Liver (tissue), 9 donors: Measurements from ENCODE around the gene KIF11. TPM values are rescaled to one million over a fixed set of nuclear protein-coding genes. Genes with fewer than 3 reads are reported as not detected.

Experiments used
- DNase-seq: peaks from one replicate; pipeline ENCODE4 v3.0.0-alpha.2; 2017; ENCODE audit warnings: low spot score
- H3K27ac ChIP-seq, 2 donors: one replicate each; pipeline ENCODE4 v1.7.0; 2013; ENCODE audit warnings: inconsistent platforms in 2 of 2, low read length in 2 of 2, control low read depth in 1 of 2, low read depth in 1 of 2, mild to moderate bottlenecking in 1 of 2
- H3K27me3 ChIP-seq, 4 donors: one replicate each; pipeline versions ENCODE4 v1.6.1 to v1.7.0; 2013; ENCODE audit warnings: low read length in 3 of 4, inconsistent platforms in 1 of 4, mild to moderate bottlenecking in 1 of 4, moderate library complexity in 1 of 4; ENCODE audit not compliant: control insufficient read depth in 4 of 4, insufficient read depth in 4 of 4
- H3K36me3 ChIP-seq, 4 donors: one replicate each; pipeline versions ENCODE4 v1.6.1 to v1.7.0; 2013; ENCODE audit warnings: low read length in 3 of 4, mild to moderate bottlenecking in 3 of 4, low read depth in 1 of 4, moderate library complexity in 1 of 4; ENCODE audit not compliant: control insufficient read depth in 4 of 4, insufficient read depth in 3 of 4
- H3K4me1 ChIP-seq, 4 donors: one replicate each; pipeline versions ENCODE4 v1.6.1 to v1.7.0; 2013; ENCODE audit warnings: low read length in 3 of 4, mild to moderate bottlenecking in 3 of 4, moderate library complexity in 1 of 4; ENCODE audit not compliant: control insufficient read depth in 4 of 4, insufficient read depth in 4 of 4
- H3K4me3 ChIP-seq, 3 donors: one replicate each; pipeline versions ENCODE4 v1.6.1 to v1.7.0; 2013; ENCODE audit warnings: low read length in 3 of 3, control low read depth in 1 of 3, low read depth in 1 of 3, mild to moderate bottlenecking in 1 of 3
- H3K9ac ChIP-seq, 2 donors: one replicate each; pipeline ENCODE4 v1.7.0; 2013; ENCODE audit warnings: low read length in 2 of 2, mild to moderate bottlenecking in 2 of 2, moderate library complexity in 2 of 2, control low read depth in 1 of 2, low read depth in 1 of 2
- H3K9me3 ChIP-seq, 4 donors: one replicate each; pipeline versions ENCODE4 v1.6.1 to v1.7.0; 2013; ENCODE audit warnings: low read length in 3 of 4; ENCODE audit not compliant: control insufficient read depth in 4 of 4
- EGR1 ChIP-seq, 2 donors: IDR thresholded peaks; 2 replicates each; pipeline ENCODE4 v1.6.1; 2016 to 2018; ENCODE audit warnings: antibody characterized with exemption in 2 of 2, low read depth in 2 of 2
- FOXA2 ChIP-seq: IDR thresholded peaks from 2 replicates; pipeline ENCODE4 v1.6.1; 2016; ENCODE audit warnings: antibody characterized with exemption
- HNF4A ChIP-seq, 2 donors: conservative IDR thresholded peaks; 2 replicates each; pipeline ENCODE4 v1.6.1; 2016; ENCODE audit warnings: antibody characterized with exemption in 2 of 2, mild to moderate bottlenecking in 2 of 2
- HNF4G ChIP-seq: IDR thresholded peaks from 2 replicates; pipeline ENCODE4 v1.6.1; 2016; ENCODE audit warnings: antibody characterized with exemption
- JUND ChIP-seq, 2 donors: IDR thresholded peaks; 2 replicates each; pipeline ENCODE4 v1.6.1; 2016; ENCODE audit warnings: antibody characterized with exemption in 2 of 2
- NR2F2 ChIP-seq: IDR thresholded peaks from 2 replicates; pipeline ENCODE4 v1.6.1; 2016; ENCODE audit warnings: antibody characterized with exemption
- RAD21 ChIP-seq, 2 donors: IDR thresholded peaks; 2 replicates each; pipeline ENCODE4 v1.6.1; 2016; ENCODE audit warnings: antibody characterized with exemption in 2 of 2, mild to moderate bottlenecking in 2 of 2
- TAF1 ChIP-seq: conservative IDR thresholded peaks from 2 replicates; pipeline ENCODE4 v1.6.1; 2016; ENCODE audit warnings: antibody characterized with exemption, mild to moderate bottlenecking
- YY1 ChIP-seq: IDR thresholded peaks from 2 replicates; pipeline ENCODE4 v1.6.1; 2016; ENCODE audit warnings: antibody characterized with exemption, mild to moderate bottlenecking
- ZBTB33 ChIP-seq: IDR thresholded peaks from 2 replicates; pipeline ENCODE4 v1.6.1; 2016; ENCODE audit warnings: antibody characterized with exemption
- whole genome bisulfite sequencing: extraction: QIAGEN DNeasy Blood & Tissue Kit; methylation state at CpG from one replicate; pipeline ENCODE4 v1.1.7; 2013; 5-methylcytosine and 5-hydroxymethylcytosine counted together
- polyA plus RNA-seq, 2 donors: library from polyadenylated mRNA; stranded (reverse) in 1 of 2; unstranded in 1 of 2; fragments of 200-250 nt in 1 of 2; fragments of >200 nt in 1 of 2; fragmentation: Nextera tagmentation in 1 of 2; extraction: Ambion mirVana in 1 of 2; gene quantifications; one replicate each; pipeline versions ENCODE4 v1.2.1 to v1.2.3, GENCODE V29; 2013 to 2015
- total RNA-seq, 2 donors: library from RNA; depleted of rRNA; stranded (reverse); fragments of >200 nt; gene quantifications; one replicate each; pipeline ENCODE4 v1.2.3, GENCODE V29; 2014
- TF ChIP-seq, protein P1 (sequence below): IDR thresholded peaks from 2 replicates; pipeline ENCODE4 v1.6.1; 2016; ENCODE audit warnings: antibody characterized with exemption
- TF ChIP-seq, protein P2 (sequence below): IDR thresholded peaks from 2 replicates; pipeline ENCODE4 v1.6.1; 2016; ENCODE audit warnings: antibody characterized with exemption, mild to moderate bottlenecking
- donor health status: healthy.
- donor health status: healthy.
- donor health status: healthy.
- donor health status: healthy.
- donor health status: healthy.

Gene KIF11
- total and polyA plus RNA-seq, 4 donors: 0.25 to 29.2 (median 0.58) TPM

GRCh38 chr10:92692697-92693533 lies 100.0 kb downstream of the KIF11 start:
- DNase-seq: no peak
- TF ChIP-seq JUND (IDR thresholded peaks at IDR 0.05) (no peak), HNF4A (conservative IDR thresholded peaks at IDR 0.05) (no peak), TAF1 (no peak), ZBTB33 (no peak), RAD21 (IDR thresholded peaks at IDR 0.05) (no peak), EGR1 (IDR thresholded peaks at IDR 0.05; ENCODE audit: low read depth in 2 of 2) (no peak), YY1 (no peak), NR2F2 (no peak), FOXA2 (no peak)
- TF ChIP-seq, protein P1, sequence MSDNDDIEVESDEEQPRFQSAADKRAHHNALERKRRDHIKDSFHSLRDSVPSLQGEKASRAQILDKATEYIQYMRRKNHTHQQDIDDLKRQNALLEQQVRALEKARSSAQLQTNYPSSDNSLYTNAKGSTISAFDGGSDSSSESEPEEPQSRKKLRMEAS: no peak
- TF ChIP-seq, protein P2, sequence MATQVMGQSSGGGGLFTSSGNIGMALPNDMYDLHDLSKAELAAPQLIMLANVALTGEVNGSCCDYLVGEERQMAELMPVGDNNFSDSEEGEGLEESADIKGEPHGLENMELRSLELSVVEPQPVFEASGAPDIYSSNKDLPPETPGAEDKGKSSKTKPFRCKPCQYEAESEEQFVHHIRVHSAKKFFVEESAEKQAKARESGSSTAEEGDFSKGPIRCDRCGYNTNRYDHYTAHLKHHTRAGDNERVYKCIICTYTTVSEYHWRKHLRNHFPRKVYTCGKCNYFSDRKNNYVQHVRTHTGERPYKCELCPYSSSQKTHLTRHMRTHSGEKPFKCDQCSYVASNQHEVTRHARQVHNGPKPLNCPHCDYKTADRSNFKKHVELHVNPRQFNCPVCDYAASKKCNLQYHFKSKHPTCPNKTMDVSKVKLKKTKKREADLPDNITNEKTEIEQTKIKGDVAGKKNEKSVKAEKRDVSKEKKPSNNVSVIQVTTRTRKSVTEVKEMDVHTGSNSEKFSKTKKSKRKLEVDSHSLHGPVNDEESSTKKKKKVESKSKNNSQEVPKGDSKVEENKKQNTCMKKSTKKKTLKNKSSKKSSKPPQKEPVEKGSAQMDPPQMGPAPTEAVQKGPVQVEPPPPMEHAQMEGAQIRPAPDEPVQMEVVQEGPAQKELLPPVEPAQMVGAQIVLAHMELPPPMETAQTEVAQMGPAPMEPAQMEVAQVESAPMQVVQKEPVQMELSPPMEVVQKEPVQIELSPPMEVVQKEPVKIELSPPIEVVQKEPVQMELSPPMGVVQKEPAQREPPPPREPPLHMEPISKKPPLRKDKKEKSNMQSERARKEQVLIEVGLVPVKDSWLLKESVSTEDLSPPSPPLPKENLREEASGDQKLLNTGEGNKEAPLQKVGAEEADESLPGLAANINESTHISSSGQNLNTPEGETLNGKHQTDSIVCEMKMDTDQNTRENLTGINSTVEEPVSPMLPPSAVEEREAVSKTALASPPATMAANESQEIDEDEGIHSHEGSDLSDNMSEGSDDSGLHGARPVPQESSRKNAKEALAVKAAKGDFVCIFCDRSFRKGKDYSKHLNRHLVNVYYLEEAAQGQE: no peak
- H3K27ac ChIP-seq: peak overlapping the region; percentile 85 to 97
- peak overlapping the region; percentile 51 to 100 (median 91) for H3K4me3 ChIP-seq
- H3K4me1 ChIP-seq: peaks cover 8 to 52% (median 35%) of the 10 kb centered on the region in 4 donors
- H3K9ac ChIP-seq: peak overlapping the region; percentile 52 to 92
- no peaks in the 10 kb centered on the region for H3K9me3 ChIP-seq
- WGBS: 17% methylated on average over 7 of the region's 7 CpGs
- no peaks in the 10 kb centered on the region for H3K27me3 ChIP-seq
- H3K36me3 ChIP-seq: peaks cover 0 to 15% (median 3%) of the 10 kb centered on the region in 4 donors

- 26% methylated on average over 1 of the region's 1 CpG for WGBS
- peaks cover 12 to 53% (median 38%) of the 10 kb centered on the region in 4 donors for H3K4me1 ChIP-seq
- H3K4me3 ChIP-seq: peak overlapping the region in 1 of 3 donors; percentile 22
- no peaks in the 10 kb centered on the region for H3K9me3 ChIP-seq
- H3K27me3 ChIP-seq: no peaks in the 10 kb centered on the region
- H3K9ac ChIP-seq: peak overlapping the region in 1 of 2 donors; percentile 92
- H3K27ac ChIP-seq: peak overlapping the region; percentile 48 to 85
- H3K36me3 ChIP-seq: peaks cover 0 to 15% (median 3%) of the 10 kb centered on the region in 4 donors
- no peak for DNase-seq
- no peak for TF ChIP-seq ZBTB33
- TF ChIP-seq YY1: no peak
- no peak for TF ChIP-seq HNF4G
Measured at GRCh38 chr10:92693534-92693893, 100.6 kb downstream of the KIF11 start.
